Thyroid gland (tissue), 4 donors: Measurements from ENCODE around the gene FOXB2.

Experiments
- CTCF ChIP-seq, 6 experiments: fragments of 200-600 bp in 3 of 6; fragments of 450-650 bp in 3 of 6; sonication (generic) in 3 of 6; IDR thresholded peaks; one replicate each; pipeline ENCODE4 v1.5.1; 2016 to 2019; ENCODE audit warnings: antibody characterized with exemption in 6 of 6, mild to moderate bottlenecking in 2 of 6, inconsistent platforms in 1 of 6, moderate library complexity in 1 of 6
- POLR2A ChIP-seq, 2 donors: fragments of 450-650 bp; IDR thresholded peaks; one replicate each; pipeline ENCODE4 v1.6.1; 2017; ENCODE audit warnings: antibody characterized with exemption in 2 of 2, mild to moderate bottlenecking in 2 of 2, moderate library complexity in 1 of 2

DNA sequence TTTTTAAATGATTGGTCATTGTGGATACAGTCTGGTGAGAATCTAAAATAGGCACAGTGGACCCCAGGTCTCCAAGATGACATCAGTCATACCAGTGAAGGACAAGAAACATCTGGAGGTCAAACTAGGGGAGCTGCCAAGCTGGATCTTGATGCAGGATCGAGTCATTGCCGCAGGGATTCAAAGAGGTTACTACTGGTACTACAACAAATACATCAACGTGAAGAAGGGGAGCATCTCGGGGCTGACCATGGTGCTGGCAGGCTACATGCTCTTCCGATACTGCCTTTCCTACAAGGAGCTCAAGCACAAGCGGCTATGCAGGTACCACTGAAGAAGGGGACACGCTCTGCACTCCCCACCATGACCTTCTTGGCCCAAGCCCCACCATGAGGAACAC is 20.9 kb downstream of the FOXB2 start:
- no peak for TF ChIP-seq CTCF (IDR thresholded peaks at IDR 0.05)
- TF ChIP-seq POLR2A (IDR thresholded peaks at IDR 0.05) = no peak
